Parathyroid adenoma (tissue), 2 donors: ENCODE results near the gene NFKBIL1.
"Not testable (repeated sequence)": the region's sequence is repeated elsewhere in the genome, so short reads cannot be mapped to it uniquely, and the experiment has no call there.

Source experiments
- H2AFZ ChIP-seq: fragments of 300-600 bp; sonication (generic); one replicate; pipeline ENCODE4 v1.7.0; 2017; ENCODE audit warnings: antibody characterized with exemption, mild to moderate bottlenecking
- H3K27ac ChIP-seq: fragments of 300-600 bp; sonication (generic); one replicate; pipeline ENCODE4 v1.7.0; 2017
- H3K27me3 ChIP-seq: fragments of 300-600 bp; sonication (generic); one replicate; pipeline ENCODE4 v1.7.0; 2017; ENCODE audit warnings: low read length; ENCODE audit not compliant: control insufficient read depth, insufficient read depth
- H3K36me3 ChIP-seq: fragments of 300-600 bp; sonication (generic); one replicate; pipeline ENCODE4 v1.7.0; 2017; ENCODE audit warnings: low read length; ENCODE audit not compliant: control insufficient read depth, insufficient read depth
- H3K4me1 ChIP-seq: fragments of 300-600 bp; sonication (generic); one replicate; pipeline ENCODE4 v1.7.0; 2017; ENCODE audit warnings: control low read depth
- H3K4me2 ChIP-seq: fragments of 300-600 bp; sonication (generic); one replicate; pipeline ENCODE4 v1.7.0; 2017; ENCODE audit warnings: low read length
- H3K4me3 ChIP-seq: fragments of 300-600 bp; sonication (generic); one replicate; pipeline ENCODE4 v1.7.0; 2017; ENCODE audit warnings: low read depth, low read length
- H3K79me2 ChIP-seq: fragments of 300-600 bp; sonication (generic); one replicate; pipeline ENCODE4 v1.7.0; 2017; ENCODE audit warnings: control low read depth
- H3K9ac ChIP-seq: fragments of 300-600 bp; sonication (generic); one replicate; pipeline ENCODE4 v1.7.0; 2017; ENCODE audit warnings: mild to moderate bottlenecking
- H3K9me3 ChIP-seq: fragments of 300-600 bp; sonication (generic); one replicate; pipeline ENCODE4 v1.7.0; 2017; ENCODE audit warnings: low read length; ENCODE audit not compliant: control insufficient read depth
- CTCF ChIP-seq: fragments of 300-600 bp; sonication (generic); IDR thresholded peaks from one replicate; pipeline ENCODE4 v1.7.0; 2017; ENCODE audit warnings: antibody characterized with exemption, mild to moderate bottlenecking
- donor health status: primary hyperparathyroidism.

The NFKBIL1 gene

GRCh38 chr6:31586599-31587281 lies 39.3 kb downstream of the NFKBIL1 start:
- no peaks in the 10 kb centered on the region for H3K9me3 ChIP-seq
- H3K4me1 ChIP-seq = no peaks in the 10 kb centered on the region
- no peak overlapping the region for H3K27ac ChIP-seq
- H3K36me3 ChIP-seq = no peaks in the 10 kb centered on the region
- no peak overlapping the region for H2AFZ ChIP-seq
- TF ChIP-seq CTCF = no peak
- no peak overlapping the region for H3K9ac ChIP-seq
- no peak overlapping the region for H3K4me2 ChIP-seq
- no peaks in the 10 kb centered on the region for H3K79me2 ChIP-seq
- H3K4me3 ChIP-seq = no peak overlapping the region
- no peaks in the 10 kb centered on the region for H3K27me3 ChIP-seq

GRCh38 chr6:31587791-31588777 lies 40.7 kb downstream of the NFKBIL1 start:
- no peaks in the 10 kb centered on the region for H3K27me3 ChIP-seq
- no peaks in the 10 kb centered on the region for H3K36me3 ChIP-seq
- H2AFZ ChIP-seq = no peak overlapping the region
- no peaks in the 10 kb centered on the region for H3K4me1 ChIP-seq
- H3K4me3 ChIP-seq = no peak overlapping the region
- TF ChIP-seq CTCF = no peak
- H3K9ac ChIP-seq = no peak overlapping the region
- no peaks in the 10 kb centered on the region for H3K9me3 ChIP-seq
- H3K4me2 ChIP-seq = no peak overlapping the region
- H3K79me2 ChIP-seq = no peaks in the 10 kb centered on the region
- H3K27ac ChIP-seq = no peak overlapping the region

DNA sequence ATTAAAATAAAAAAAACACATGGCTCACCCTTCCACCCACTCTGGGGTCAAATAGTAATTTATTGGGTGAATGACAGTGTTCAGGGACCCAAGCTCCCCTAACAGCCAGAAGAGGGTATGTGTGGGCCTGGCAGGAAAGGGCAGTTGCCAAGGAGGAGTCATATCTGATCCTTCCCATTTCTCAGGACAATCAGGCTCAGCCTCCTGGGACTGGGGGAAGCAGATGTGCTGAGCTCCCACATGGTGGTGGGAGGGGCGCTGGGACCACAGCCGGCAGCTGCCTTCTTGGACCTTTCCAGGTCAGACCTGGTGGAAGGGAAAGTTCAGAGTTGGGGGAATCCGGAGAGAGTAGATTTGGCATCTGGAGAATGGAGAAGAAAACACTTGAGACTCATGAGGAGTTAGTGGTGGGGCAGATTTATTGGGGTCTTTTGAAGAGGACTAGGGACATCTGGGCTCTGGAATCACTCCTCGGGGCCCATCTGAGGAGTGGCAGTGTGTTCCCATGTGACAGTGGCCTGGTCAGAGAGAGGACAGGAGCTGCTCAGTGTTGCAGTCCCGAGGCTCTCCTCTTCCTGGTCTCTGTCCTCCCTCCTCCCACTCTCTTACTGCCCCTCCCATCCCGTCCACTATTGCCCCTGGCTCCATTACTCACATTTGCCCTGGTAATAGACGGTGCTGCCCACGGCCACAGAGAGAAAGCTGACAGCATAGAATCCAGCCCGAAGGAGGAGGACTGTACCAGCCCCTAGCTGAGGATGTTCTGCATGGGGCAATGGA lies 41.7 kb downstream of the NFKBIL1 start:
- H3K9me3 ChIP-seq = no peaks in the 10 kb centered on the region
- no peak overlapping the region for H3K9ac ChIP-seq
- H3K27me3 ChIP-seq = no peaks in the 10 kb centered on the region
- H3K79me2 ChIP-seq = no peaks in the 10 kb centered on the region
- H2AFZ ChIP-seq = no peak overlapping the region
- no peaks in the 10 kb centered on the region for H3K36me3 ChIP-seq
- no peak overlapping the region for H3K4me3 ChIP-seq
- H3K27ac ChIP-seq = no peak overlapping the region
- no peak for TF ChIP-seq CTCF
- H3K4me1 ChIP-seq = no peaks in the 10 kb centered on the region
- no peak overlapping the region for H3K4me2 ChIP-seq

GRCh38 chr6:31590691-31591090 lies 43.3 kb downstream of the NFKBIL1 start:
- not testable (repeated sequence) for H3K4me2 ChIP-seq, H3K9me3 ChIP-seq, H3K27me3 ChIP-seq, H3K4me1 ChIP-seq, H2AFZ ChIP-seq, H3K27ac ChIP-seq, H3K4me3 ChIP-seq, H3K36me3 ChIP-seq, H3K9ac ChIP-seq, H3K79me2 ChIP-seq

DNA sequence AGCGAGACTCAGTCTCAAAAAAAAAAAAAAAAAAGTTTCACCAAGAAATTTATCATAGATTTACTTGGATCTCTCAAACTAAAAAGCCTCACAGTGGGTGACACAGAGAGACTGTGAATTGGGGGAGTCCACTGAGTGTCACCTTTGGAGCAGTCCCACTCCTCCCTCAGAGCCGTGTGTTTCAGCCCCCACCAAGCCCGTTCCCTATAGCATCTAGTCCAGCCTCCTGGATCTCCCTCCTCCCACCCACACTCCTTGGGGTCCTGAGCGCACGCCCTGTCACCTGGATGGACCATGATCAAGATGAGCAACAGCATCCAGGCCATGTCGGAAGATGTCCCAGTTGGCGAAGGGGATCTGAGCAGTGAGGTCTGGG lies 45.0 kb downstream of the NFKBIL1 start:
- Histone ChIP-seq H3K4me2 (no peak overlapping the region), H3K9ac (no peak overlapping the region), H3K79me2 (no peaks in the 10 kb centered on the region), H2AFZ (no peak overlapping the region), H3K27me3 (no peaks in the 10 kb centered on the region), H3K36me3 (no peaks in the 10 kb centered on the region), H3K4me3 (no peak overlapping the region), H3K27ac (no peak overlapping the region), H3K9me3 (no peaks in the 10 kb centered on the region), H3K4me1 (no peaks in the 10 kb centered on the region)
- no peak for TF ChIP-seq CTCF
